GM23338 (cell line): ENCODE results near the gene TYW1B. TPM values are rescaled to one million over a fixed set of nuclear protein-coding genes. Genes with fewer than 3 reads are reported as not detected.
"Not testable (repeated sequence)": the region's sequence is repeated elsewhere in the genome, so short reads cannot be mapped to it uniquely, and the experiment has no call there.

Source experiments
- ATAC-seq: fragments of 200-7000 bp; cut with Tn5 transposase; 3 replicates; pipeline ENCODE4 v1.9.1; 2020
- DNase-seq: peaks from one replicate; pipeline ENCODE4 v3.0.0-alpha.2; 2015; ENCODE audit warnings: low spot score
- H2AFZ ChIP-seq: fragments of 200-600 bp; sonication (generic); 2 replicates; pipeline ENCODE4 v1.8.0; 2016; ENCODE audit warnings: antibody characterized with exemption, mild to moderate bottlenecking, moderate library complexity
- H3F3A ChIP-seq: fragments of 200-600 bp; sonication (generic); replicated peaks from 2 replicates; pipeline ENCODE4 v1.8.0; 2017; ENCODE audit warnings: antibody characterized with exemption, mixed run types, low read depth
- H3K27ac ChIP-seq: fragments of 200-600 bp; sonication (generic); 2 replicates; pipeline ENCODE4 v1.6.1; 2016; ENCODE audit warnings: low read depth
- H3K27me3 ChIP-seq: fragments of 200-600 bp; sonication (generic); 2 replicates; pipeline ENCODE4 v1.8.0; 2016; ENCODE audit warnings: mild to moderate bottlenecking, mixed run types, moderate library complexity; ENCODE audit not compliant: insufficient read depth
- H3K36me3 ChIP-seq: fragments of 200-600 bp; sonication (generic); 2 replicates; pipeline ENCODE4 v1.8.0; 2016; ENCODE audit warnings: mild to moderate bottlenecking; ENCODE audit not compliant: insufficient read depth
- H3K4me1 ChIP-seq: fragments of 200-600 bp; sonication (generic); 2 replicates; pipeline ENCODE4 v1.8.0; 2016; ENCODE audit warnings: mild to moderate bottlenecking, moderate library complexity; ENCODE audit not compliant: insufficient read depth
- H3K4me2 ChIP-seq: fragments of 200-600 bp; sonication (generic); 2 replicates; pipeline ENCODE4 v1.7.1; 2017; ENCODE audit warnings: mixed run types
- H3K4me3 ChIP-seq: fragments of 200-600 bp; sonication (generic); 2 replicates; pipeline ENCODE4 v1.6.1; 2016; ENCODE audit warnings: mixed run types
- H3K79me2 ChIP-seq: fragments of 200-600 bp; sonication (generic); replicated peaks from 2 replicates; pipeline ENCODE4 v1.8.0; 2017; ENCODE audit warnings: mild to moderate bottlenecking; ENCODE audit not compliant: insufficient read depth
- H3K9me2 ChIP-seq: fragments of 200-600 bp; sonication (generic); 2 replicates; pipeline ENCODE4 v1.8.0; 2017; ENCODE audit not compliant: insufficient read depth
- H4K20me1 ChIP-seq: fragments of 200-600 bp; sonication (generic); replicated peaks from 2 replicates; pipeline ENCODE4 v1.8.0; 2017; ENCODE audit warnings: mild to moderate bottlenecking; ENCODE audit not compliant: insufficient read depth
- H3K27ac Mint-ChIP-seq: 2 replicates; pipeline ENCODE4 v1.8.0; 2020; ENCODE audit warnings: inconsistent platforms, mild to moderate bottlenecking, moderate library complexity, mixed read lengths
- H3K27me3 Mint-ChIP-seq: 3 replicates; pipeline ENCODE4 v1.8.0; 2022; ENCODE audit warnings: low read depth, mild to moderate bottlenecking, moderate library complexity, mixed read lengths, inconsistent platforms; ENCODE audit not compliant: insufficient read depth, poor library complexity
- H3K36me3 Mint-ChIP-seq: 3 replicates; pipeline ENCODE4 v1.8.0; 2021; ENCODE audit warnings: low read depth, mild to moderate bottlenecking, inconsistent platforms, moderate library complexity, mixed read lengths
- H3K4me1 Mint-ChIP-seq: 3 replicates; pipeline ENCODE4 v1.8.0; 2020; ENCODE audit warnings: mild to moderate bottlenecking, inconsistent platforms, mixed read lengths
- H3K4me3 Mint-ChIP-seq: 3 replicates; pipeline ENCODE4 v1.8.0; 2021; ENCODE audit warnings: moderate library complexity, mild to moderate bottlenecking, inconsistent platforms, mixed read lengths
- H3K9me3 Mint-ChIP-seq: 3 replicates; pipeline ENCODE4 v1.8.0; 2020; ENCODE audit warnings: moderate library complexity, mild to moderate bottlenecking, inconsistent platforms, mixed read lengths
- CTCF ChIP-seq, 2 experiments: fragments of 200-600 bp in 1 of 2; sonication (generic) in 1 of 2; conservative IDR thresholded peaks; 2 replicates each; pipeline versions ENCODE4 v1.5.1 to v1.6.1; 2016 to 2017; ENCODE audit warnings: antibody characterized with exemption in 2 of 2, low read depth in 2 of 2, mild to moderate bottlenecking in 2 of 2, moderate library complexity in 1 of 2
- polyA plus RNA-seq: library from polyadenylated mRNA; unstranded; fragments of >200 nt; fragmentation: Nextera tagmentation; extraction: Ambion mirVana; gene quantifications from 2 replicates; pipeline ENCODE4 v1.2.1, GENCODE V29; 2016
- total RNA-seq: library from RNA; depleted of rRNA; stranded (reverse); fragments of >200 nt; shearing (Covaris generic); gene quantifications from 2 replicates; pipeline ENCODE4 v1.2.3, GENCODE V29; 2014

Gene TYW1B
- total and polyA plus RNA-seq, 2 experiments from 2014 or later: 2.8 to 5.6 TPM

- H3K4me1 Mint-ChIP-seq, ATAC-seq: not testable (repeated sequence)
- peak in 1 of 2 experiments; percentile 31; a peak in 2 of 4 replicates for TF ChIP-seq CTCF (conservative IDR thresholded peaks at IDR 0.05; ENCODE audit: low read depth in 2 of 2)
Measured at GRCh38 chr7:72823765-72824732, 4.0 kb downstream of the TYW1B start.

GRCh38 chr7:72822497-72822896 lies 5.5 kb downstream of the TYW1B start:
- not testable (repeated sequence) for H3K4me1 ChIP-seq, H3K27ac Mint-ChIP-seq, H3K27me3 Mint-ChIP-seq, H3K4me3 ChIP-seq, H3K9me2 ChIP-seq, DNase-seq, H3K27ac ChIP-seq, H3K36me3 ChIP-seq, H3K4me1 Mint-ChIP-seq, H3K9me3 Mint-ChIP-seq, H4K20me1 ChIP-seq, ATAC-seq, H3K27me3 ChIP-seq, H3F3A ChIP-seq, H3K4me3 Mint-ChIP-seq, H3K4me2 ChIP-seq, H2AFZ ChIP-seq
- peaks cover 27% of the 10 kb centered on the region for H3K36me3 Mint-ChIP-seq
- H3K79me2 ChIP-seq: peaks cover 59% of the 10 kb centered on the region

More at GRCh38 chr7:72823765-72824732, 4.0 kb downstream of the TYW1B start:
- not testable (repeated sequence) for H3K27ac Mint-ChIP-seq, H3K36me3 ChIP-seq, H3K27me3 ChIP-seq, H3K4me2 ChIP-seq, H3K9me2 ChIP-seq, H2AFZ ChIP-seq, H3K27ac ChIP-seq, H3K27me3 Mint-ChIP-seq, H3K9me3 Mint-ChIP-seq, H3F3A ChIP-seq, H3K4me3 Mint-ChIP-seq, H3K4me1 ChIP-seq, H3K4me3 ChIP-seq, H4K20me1 ChIP-seq
- H3K79me2 ChIP-seq: peaks cover 45% of the 10 kb centered on the region
- peaks cover 13% of the 10 kb centered on the region for H3K36me3 Mint-ChIP-seq
- peak; percentile 24 for DNase-seq

GRCh38 chr7:72818663-72819361 lies 9.2 kb downstream of the TYW1B start:
- H3K9me2 ChIP-seq, H3K27me3 ChIP-seq, H3K36me3 ChIP-seq, H3K27ac ChIP-seq, H3F3A ChIP-seq, H3K27ac Mint-ChIP-seq, DNase-seq, H3K4me3 Mint-ChIP-seq, H3K4me3 ChIP-seq, H3K4me1 ChIP-seq, H3K4me2 ChIP-seq, H4K20me1 ChIP-seq, H3K27me3 Mint-ChIP-seq, H2AFZ ChIP-seq, H3K9me3 Mint-ChIP-seq, ATAC-seq: not testable (repeated sequence)
- H3K4me1 Mint-ChIP-seq: peaks cover 11% of the 10 kb centered on the region
- peaks cover 55% of the 10 kb centered on the region for H3K79me2 ChIP-seq
- H3K36me3 Mint-ChIP-seq: peaks cover 39% of the 10 kb centered on the region

GRCh38 chr7:72817661-72818060 lies 10.3 kb downstream of the TYW1B start:
- peak; percentile 43 for DNase-seq
- H3K9me3 Mint-ChIP-seq, H3K4me3 Mint-ChIP-seq: not testable (repeated sequence)

GRCh38 chr7:72816370-72817157 lies 11.4 kb downstream of the TYW1B start:
- not testable (repeated sequence) for H3K27me3 ChIP-seq, H3K4me2 ChIP-seq, H3K9me3 Mint-ChIP-seq, H3K9me2 ChIP-seq, H3K27ac ChIP-seq, H3K27me3 Mint-ChIP-seq, H2AFZ ChIP-seq, H3K4me3 ChIP-seq, H4K20me1 ChIP-seq, H3K4me1 ChIP-seq, H3F3A ChIP-seq, H3K36me3 ChIP-seq
- peak; percentile 73 for ATAC-seq
- DNase-seq: peak; percentile 17
- 0 out of 3 replicates have a peak overlapping the region, but pooled peaks have one; percentile 5 for H3K4me3 Mint-ChIP-seq
- H3K27ac Mint-ChIP-seq: peak overlapping the region; percentile 58; the same call in 1 of the 2 replicates
- H3K79me2 ChIP-seq: peaks cover 46% of the 10 kb centered on the region
- peaks cover 48% of the 10 kb centered on the region for H3K36me3 Mint-ChIP-seq
- peaks cover 11% of the 10 kb centered on the region for H3K4me1 Mint-ChIP-seq

More at GRCh38 chr7:72817661-72818060, 10.3 kb downstream of the TYW1B start:
- not testable (repeated sequence) for H3K27me3 ChIP-seq, H4K20me1 ChIP-seq, H3K27ac ChIP-seq, H3K36me3 ChIP-seq, H3K4me1 ChIP-seq, H3K27me3 Mint-ChIP-seq, H3K4me2 ChIP-seq, H3K27ac Mint-ChIP-seq, H3K4me3 ChIP-seq, H3F3A ChIP-seq, H3K9me2 ChIP-seq, ATAC-seq, H2AFZ ChIP-seq
- Mint-ChIP-seq H3K36me3 (peaks cover 43% of the 10 kb centered on the region), H3K4me1 (peaks cover 11% of the 10 kb centered on the region)
- peaks cover 53% of the 10 kb centered on the region for H3K79me2 ChIP-seq
